HepG2 (cell line): ENCODE data around the gene SYS1. TPM values are rescaled to one million over a fixed set of nuclear protein-coding genes. Genes with fewer than 3 reads are reported as not detected.
A peak's percentile ranks its signal among the peaks of the same experiment; 100 is the strongest.

Experiments used
- CREB1 ChIP-seq, 2 experiments: fragments of 450-650 bp in 1 of 2; IDR thresholded peaks; 2 replicates each; pipeline ENCODE4 v1.6.1; 2016 to 2017; ENCODE audit warnings: control low read depth in 1 of 2, mild to moderate bottlenecking in 1 of 2, missing compliant biosample characterization in 1 of 2, missing genetic modification characterization in 1 of 2
- FOXK2 ChIP-seq: fragments of 450-650 bp; IDR thresholded peaks from 2 replicates; pipeline ENCODE4 v1.6.1; 2016
- GATAD1 ChIP-seq: IDR thresholded peaks from 2 replicates; pipeline ENCODE4 v1.6.1; 2016; ENCODE audit warnings: missing genetic modification reagents, missing compliant biosample characterization
- HOXA3 ChIP-seq: sonication (generic); formaldehyde crosslinking; IDR thresholded peaks from 2 replicates; pipeline ENCODE4 v1.5.0; 2020; ENCODE audit warnings: missing genetic modification reagents
- KDM5A ChIP-seq: fragments of 200-600 bp; sonication (generic); IDR thresholded peaks from 2 replicates; pipeline ENCODE4 v1.7.0; 2018; ENCODE audit warnings: antibody characterized with exemption, mild to moderate bottlenecking, low read length, borderline replicate concordance
- MED1 ChIP-seq: sonication (generic); formaldehyde crosslinking; IDR thresholded peaks from 2 replicates; pipeline ENCODE4 v1.4.0; 2020; ENCODE audit warnings: missing genetic modification reagents
- MIXL1 ChIP-seq: IDR thresholded peaks from 2 replicates; pipeline ENCODE4 v1.6.1; 2016
- NFE2 ChIP-seq: sonication (generic); formaldehyde crosslinking; IDR thresholded peaks from 2 replicates; pipeline ENCODE4 v1.4.0; 2020; ENCODE audit warnings: missing genetic modification reagents
- NONO ChIP-seq, 2 experiments: fragments of 450-650 bp in 1 of 2; sonication (generic) in 1 of 2; formaldehyde crosslinking in 1 of 2; IDR thresholded peaks in 1 of 2; conservative IDR thresholded peaks in 1 of 2; 2 replicates each; pipeline versions ENCODE4 v1.6.1 to v1.8.0; 2017 to 2022; ENCODE audit warnings: mild to moderate bottlenecking in 1 of 2, missing genetic modification reagents in 1 of 2, moderate library complexity in 1 of 2
- NPAS2 ChIP-seq: sonication (generic); formaldehyde crosslinking; IDR thresholded peaks from 2 replicates; pipeline ENCODE4 v1.8.0; 2022; ENCODE audit warnings: mild to moderate bottlenecking, missing genetic modification reagents, borderline replicate concordance
- REXO4 ChIP-seq: sonication (generic); formaldehyde crosslinking; IDR thresholded peaks from 2 replicates; pipeline ENCODE4 v1.8.0; 2022; ENCODE audit warnings: missing genetic modification reagents, mild to moderate bottlenecking, borderline replicate concordance
- RFX1 ChIP-seq: fragments of 450-650 bp; IDR thresholded peaks from 2 replicates; pipeline ENCODE4 v1.6.1; 2017
- SALL1 ChIP-seq: sonication (generic); formaldehyde crosslinking; IDR thresholded peaks from 2 replicates; pipeline ENCODE4 v1.8.0; 2022; ENCODE audit warnings: mild to moderate bottlenecking, missing genetic modification reagents
- SNAI1 ChIP-seq: sonication (generic); formaldehyde crosslinking; IDR thresholded peaks from 2 replicates; pipeline ENCODE4 v1.5.0; 2020; ENCODE audit warnings: mild to moderate bottlenecking, missing genetic modification reagents, borderline replicate concordance
- ZBTB38 ChIP-seq: sonication (generic); formaldehyde crosslinking; IDR thresholded peaks from 2 replicates; pipeline ENCODE4 v1.5.1; 2020; ENCODE audit warnings: mild to moderate bottlenecking, missing genetic modification reagents
- ZBTB7B ChIP-seq: sonication (generic); formaldehyde crosslinking; IDR thresholded peaks from 2 replicates; pipeline ENCODE4 v1.4.0; 2020; ENCODE audit warnings: missing genetic modification reagents
- ZBTB8A ChIP-seq: sonication (generic); formaldehyde crosslinking; IDR thresholded peaks from 2 replicates; pipeline ENCODE4 v1.4.0; 2020; ENCODE audit warnings: mild to moderate bottlenecking, low read depth, missing genetic modification reagents, borderline replicate concordance
- ZNF12 ChIP-seq: sonication (generic); formaldehyde crosslinking; IDR thresholded peaks from 2 replicates; pipeline ENCODE4 v1.5.0; 2020; ENCODE audit warnings: missing genetic modification reagents
- ZNF124 ChIP-seq: sonication (generic); formaldehyde crosslinking; IDR thresholded peaks from 2 replicates; pipeline ENCODE4 v1.4.0; 2020; ENCODE audit warnings: missing genetic modification reagents
- ZNF260 ChIP-seq: sonication (generic); formaldehyde crosslinking; IDR thresholded peaks from 2 replicates; pipeline ENCODE4 v1.4.0; 2020; ENCODE audit warnings: missing genetic modification reagents, low read depth, mild to moderate bottlenecking, borderline replicate concordance
- ZNF335 ChIP-seq: sonication (generic); formaldehyde crosslinking; IDR thresholded peaks from 2 replicates; pipeline ENCODE4 v1.4.0; 2020; ENCODE audit warnings: missing genetic modification reagents
- ZNF484 ChIP-seq: sonication (generic); formaldehyde crosslinking; IDR thresholded peaks from 2 replicates; pipeline ENCODE4 v1.5.1; 2020; ENCODE audit warnings: mild to moderate bottlenecking, low read depth, missing genetic modification reagents, borderline replicate concordance
- ZNF543 ChIP-seq: sonication (generic); formaldehyde crosslinking; IDR thresholded peaks from 2 replicates; pipeline ENCODE4 v1.4.0; 2020; ENCODE audit warnings: mild to moderate bottlenecking, missing genetic modification reagents
- ZNF605 ChIP-seq: sonication (generic); formaldehyde crosslinking; IDR thresholded peaks from 2 replicates; pipeline ENCODE4 v1.8.0; 2022; ENCODE audit warnings: mild to moderate bottlenecking, missing genetic modification reagents
- polyA plus RNA-seq, 8 experiments: library from polyadenylated mRNA; depleted of rRNA in 3 of 8; stranded (reverse) in 7 of 8; unstranded in 1 of 8; fragments of >200 nt; fragmentation: Illumina TruSeq in 4 of 8; extraction: Trizol in 4 of 8; gene quantifications; 2 replicates each; pipeline versions ENCODE4 v1.2.1 to v1.2.3, GENCODE V29; 2011 to 2016; ENCODE audit warnings: low read depth in 4 of 8, missing spikeins in 1 of 8, mixed read lengths in 1 of 8; ENCODE audit not compliant: insufficient read depth in 1 of 8
- total RNA-seq, 5 experiments: library from RNA; depleted of rRNA; stranded (reverse); fragments of >200 nt; fragmentation: Illumina TruSeq; extraction: Trizol; gene quantifications; 2 replicates each; pipeline ENCODE4 v1.2.3, GENCODE V29; 2016; ENCODE audit warnings: low read depth in 1 of 5
- TF ChIP-seq, protein P1 (sequence below): IDR thresholded peaks from 2 replicates; pipeline ENCODE4 v1.6.1; 2016; ENCODE audit warnings: missing compliant biosample characterization, missing genetic modification reagents, borderline replicate concordance
- TF ChIP-seq, protein P2 (sequence below): sonication (generic); formaldehyde crosslinking; IDR thresholded peaks from 2 replicates; pipeline ENCODE4 v1.4.0; 2020; ENCODE audit warnings: missing genetic modification reagents, borderline replicate concordance
- TF ChIP-seq, protein P3 (sequence below): sonication (generic); formaldehyde crosslinking; IDR thresholded peaks from 2 replicates; pipeline ENCODE4 v1.5.0; 2020; ENCODE audit warnings: missing genetic modification reagents

Gene SYS1
- total and polyA plus RNA-seq, 2 of the 13 experiments (the other 11 are each of a cell fraction or from before 2014, with no cell fraction given), result 38.3 to 65.6 TPM

DNA sequence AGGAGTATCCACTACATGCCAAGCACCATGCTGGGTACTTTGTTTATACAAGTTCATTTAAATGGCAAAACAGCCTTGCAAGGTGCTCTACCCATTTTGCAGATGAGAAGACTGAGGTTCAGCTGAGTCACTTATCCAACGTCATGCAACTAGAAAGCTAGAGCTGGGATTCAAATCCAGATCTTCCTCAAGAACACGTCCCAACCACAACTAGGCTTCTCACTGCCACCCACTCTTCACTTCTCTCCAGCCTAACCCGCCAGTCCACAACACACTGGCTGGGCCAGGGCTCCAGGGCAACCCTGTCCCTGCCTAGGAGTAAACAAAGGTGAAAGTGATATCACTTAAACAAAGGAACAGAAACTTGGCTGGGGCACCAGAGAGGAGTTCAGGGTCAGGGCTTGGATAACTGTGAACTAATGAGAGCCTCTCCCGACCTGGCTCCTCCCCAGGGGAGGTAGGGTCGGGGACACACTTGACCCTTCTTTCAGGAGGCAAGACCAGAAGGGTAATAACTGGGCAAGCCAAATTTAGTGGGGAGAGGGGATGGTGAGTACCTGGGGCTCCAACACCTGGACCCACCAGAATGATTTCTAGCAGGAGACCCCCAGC is 22.6 kb upstream of the SYS1 start (continued):
- TF ChIP-seq ZNF484 (CRISPR knock-in tag), result no peak
- TF ChIP-seq NPAS2 (CRISPR knock-in tag), result no peak
- peak; percentile 85 for TF ChIP-seq MED1 (CRISPR knock-in tag)
- peak; percentile 78 for TF ChIP-seq SALL1 (CRISPR knock-in tag)
- TF ChIP-seq, protein P1, sequence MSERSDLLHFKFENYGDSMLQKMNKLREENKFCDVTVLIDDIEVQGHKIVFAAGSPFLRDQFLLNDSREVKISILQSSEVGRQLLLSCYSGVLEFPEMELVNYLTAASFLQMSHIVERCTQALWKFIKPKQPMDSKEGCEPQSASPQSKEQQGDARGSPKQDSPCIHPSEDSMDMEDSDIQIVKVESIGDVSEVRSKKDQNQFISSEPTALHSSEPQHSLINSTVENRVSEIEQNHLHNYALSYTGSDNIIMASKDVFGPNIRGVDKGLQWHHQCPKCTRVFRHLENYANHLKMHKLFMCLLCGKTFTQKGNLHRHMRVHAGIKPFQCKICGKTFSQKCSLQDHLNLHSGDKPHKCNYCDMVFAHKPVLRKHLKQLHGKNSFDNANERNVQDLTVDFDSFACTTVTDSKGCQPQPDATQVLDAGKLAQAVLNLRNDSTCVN (CRISPR knock-in tag), result no peak
- peak; percentile 58 for TF ChIP-seq ZBTB7B (CRISPR knock-in tag)
- 0 out of 2 replicates have a peak, but pooled peaks have one; percentile 14 for TF ChIP-seq GATAD1 (CRISPR knock-in tag)
- no peak for TF ChIP-seq NONO (IDR thresholded peaks at IDR 0.05)
- TF ChIP-seq NONO (CRISPR knock-in tag; conservative IDR thresholded peaks at IDR 0.05), result peak; percentile 46; the same call in 1 of the 2 replicates
- TF ChIP-seq ZNF605 (CRISPR knock-in tag), result peak; percentile 68
- TF ChIP-seq ZNF12, result 0 out of 2 replicates have a peak, but pooled peaks have one; percentile 20
- TF ChIP-seq ZNF543 (CRISPR knock-in tag), result peak; percentile 57; the same call in 1 of the 2 replicates
- peak; percentile 53; the same call in 1 of the 2 replicates for TF ChIP-seq FOXK2
- TF ChIP-seq CREB1 (IDR thresholded peaks at IDR 0.05), result no peak
- no peak for TF ChIP-seq CREB1 (CRISPR knock-in tag; IDR thresholded peaks at IDR 0.05)
- 0 out of 2 replicates have a peak, but pooled peaks have one; percentile 13 for TF ChIP-seq ZNF124
- TF ChIP-seq, protein P2, sequence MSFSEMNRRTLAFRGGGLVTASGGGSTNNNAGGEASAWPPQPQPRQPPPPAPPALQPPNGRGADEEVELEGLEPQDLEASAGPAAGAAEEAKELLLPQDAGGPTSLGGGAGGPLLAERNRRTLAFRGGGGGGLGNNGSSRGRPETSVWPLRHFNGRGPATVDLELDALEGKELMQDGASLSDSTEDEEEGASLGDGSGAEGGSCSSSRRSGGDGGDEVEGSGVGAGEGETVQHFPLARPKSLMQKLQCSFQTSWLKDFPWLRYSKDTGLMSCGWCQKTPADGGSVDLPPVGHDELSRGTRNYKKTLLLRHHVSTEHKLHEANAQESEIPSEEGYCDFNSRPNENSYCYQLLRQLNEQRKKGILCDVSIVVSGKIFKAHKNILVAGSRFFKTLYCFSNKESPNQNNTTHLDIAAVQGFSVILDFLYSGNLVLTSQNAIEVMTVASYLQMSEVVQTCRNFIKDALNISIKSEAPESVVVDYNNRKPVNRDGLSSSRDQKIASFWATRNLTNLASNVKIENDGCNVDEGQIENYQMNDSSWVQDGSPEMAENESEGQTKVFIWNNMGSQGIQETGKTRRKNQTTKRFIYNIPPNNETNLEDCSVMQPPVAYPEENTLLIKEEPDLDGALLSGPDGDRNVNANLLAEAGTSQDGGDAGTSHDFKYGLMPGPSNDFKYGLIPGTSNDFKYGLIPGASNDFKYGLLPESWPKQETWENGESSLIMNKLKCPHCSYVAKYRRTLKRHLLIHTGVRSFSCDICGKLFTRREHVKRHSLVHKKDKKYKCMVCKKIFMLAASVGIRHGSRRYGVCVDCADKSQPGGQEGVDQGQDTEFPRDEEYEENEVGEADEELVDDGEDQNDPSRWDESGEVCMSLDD (CRISPR knock-in tag), result no peak
- no peak; the same call in 1 of the 2 replicates for TF ChIP-seq ZNF335 (CRISPR knock-in tag)
- peak; percentile 64; the same call in 1 of the 2 replicates for TF ChIP-seq RFX1
- TF ChIP-seq KDM5A, result 0 out of 2 replicates have a peak, but pooled peaks have one; percentile 3
- no peak; the same call in 1 of the 2 replicates for TF ChIP-seq HOXA3 (CRISPR knock-in tag)
- no peak for TF ChIP-seq ZNF260 (CRISPR knock-in tag)
- TF ChIP-seq NFE2, result peak; percentile 87
- TF ChIP-seq ZBTB8A (CRISPR knock-in tag), result no peak; the same call in 1 of the 2 replicates
- TF ChIP-seq SNAI1 (CRISPR knock-in tag), result no peak
- TF ChIP-seq, protein P3, sequence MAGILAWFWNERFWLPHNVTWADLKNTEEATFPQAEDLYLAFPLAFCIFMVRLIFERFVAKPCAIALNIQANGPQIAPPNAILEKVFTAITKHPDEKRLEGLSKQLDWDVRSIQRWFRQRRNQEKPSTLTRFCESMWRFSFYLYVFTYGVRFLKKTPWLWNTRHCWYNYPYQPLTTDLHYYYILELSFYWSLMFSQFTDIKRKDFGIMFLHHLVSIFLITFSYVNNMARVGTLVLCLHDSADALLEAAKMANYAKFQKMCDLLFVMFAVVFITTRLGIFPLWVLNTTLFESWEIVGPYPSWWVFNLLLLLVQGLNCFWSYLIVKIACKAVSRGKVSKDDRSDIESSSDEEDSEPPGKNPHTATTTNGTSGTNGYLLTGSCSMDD (CRISPR knock-in tag), result no peak
- no peak for TF ChIP-seq REXO4
- no peak for TF ChIP-seq ZBTB38
- peak; percentile 95 for TF ChIP-seq MIXL1 (CRISPR knock-in tag)
